Testis (tissue), 3 donors: ENCODE results near the gene FOXO1. TPM values are rescaled to one million over a fixed set of nuclear protein-coding genes. Genes with fewer than 3 reads are reported as not detected.

ENCODE experiments used
- DNase-seq: peaks from one replicate; pipeline ENCODE4 v3.0.0-alpha.2; 2019
- H3K27ac ChIP-seq, 2 donors: fragments of 200-600 bp; sonication (generic); one replicate each; pipeline ENCODE4 v1.5.1; 2019
- H3K27me3 ChIP-seq: fragments of 200-600 bp; sonication (generic); one replicate; pipeline ENCODE4 v1.5.1; 2019
- H3K36me3 ChIP-seq: fragments of 200-600 bp; sonication (generic); one replicate; pipeline ENCODE4 v1.5.1; 2017; ENCODE audit warnings: low read depth; ENCODE audit errors: missing control alignments
- H3K4me1 ChIP-seq: fragments of 200-600 bp; sonication (generic); one replicate; pipeline ENCODE4 v1.5.1; 2019
- H3K4me3 ChIP-seq, 2 donors: fragments of 200-600 bp; sonication (generic); one replicate each; pipeline ENCODE4 v1.5.1; 2017 to 2019
- H3K9me3 ChIP-seq: fragments of 200-600 bp; sonication (generic); one replicate; pipeline ENCODE4 v1.5.1; 2017
- CTCF ChIP-seq, 3 experiments: fragments of 450-650 bp in 2 of 3; fragments of 200-600 bp in 1 of 3; sonication (generic) in 1 of 3; IDR thresholded peaks; one replicate each; pipeline ENCODE4 v1.5.1; 2016 to 2019; ENCODE audit warnings: antibody characterized with exemption in 3 of 3, mild to moderate bottlenecking in 2 of 3, moderate library complexity in 1 of 3
- POLR2A ChIP-seq: fragments of 450-650 bp; IDR thresholded peaks from one replicate; pipeline ENCODE4 v1.6.1; 2017; ENCODE audit warnings: antibody characterized with exemption, mild to moderate bottlenecking, moderate library complexity
- WGBS, 2 donors: methylation state at CpG; one replicate each; pipeline ENCODE4 v1.1.5; 2018; 5-methylcytosine and 5-hydroxymethylcytosine counted together
- intact Hi-C: fragments of 100-400 bp; cut with DNase I; formaldehyde crosslinking; loops from one replicate; pipeline ENCODE4 v1.15.1; 2023; ENCODE audit warnings: low total_unique reads
- polyA plus RNA-seq: library from polyadenylated mRNA; stranded (reverse); fragments of 350-450 nt; fragmentation: Illumina TruSeq; extraction: RNeasy Lipid Tissue Mini Kit (QIAGEN cat#74804); gene quantifications from one replicate; pipeline ENCODE4 v1.2.3, GENCODE V29; 2014; ENCODE audit warnings: low read depth, low replicate concordance; ENCODE audit not compliant: insufficient read depth
- total RNA-seq, 2 donors: library from RNA; depleted of rRNA; stranded (reverse); fragments of >200 nt; gene quantifications; one replicate each; pipeline ENCODE4 v1.2.3, GENCODE V29; 2016

FOXO1 gene
- total and polyA plus RNA-seq, 3 donors from 2014 or later = 19.5 to 58.7 (median 52.2) TPM

- H3K36me3 ChIP-seq = no peaks in the 10 kb centered on the region
- TF ChIP-seq POLR2A (no peak), CTCF (IDR thresholded peaks at IDR 0.05) (no peak)
- intact Hi-C loops = no loop called here
- H3K27ac ChIP-seq = no peak overlapping the region
- no peaks in the 10 kb centered on the region for H3K27me3 ChIP-seq
- no peak for DNase-seq
- no peaks in the 10 kb centered on the region for H3K9me3 ChIP-seq
- WGBS, 2 donors = 24 to 41% methylated on average over 1 of the region's 1 CpG
- no peak overlapping the region for H3K4me3 ChIP-seq
- H3K4me1 ChIP-seq = peaks cover 5% of the 10 kb centered on the region
Measured at GRCh38 chr13:40558656-40559055, 107.8 kb downstream of the FOXO1 start.

- no peaks in the 10 kb centered on the region for H3K27me3 ChIP-seq
- H3K36me3 ChIP-seq = no peaks in the 10 kb centered on the region
- DNase-seq = no peak
- no peaks in the 10 kb centered on the region for H3K4me1 ChIP-seq
- H3K9me3 ChIP-seq = no peaks in the 10 kb centered on the region
- no peak overlapping the region for H3K27ac ChIP-seq
- TF ChIP-seq POLR2A = no peak
- no peak for TF ChIP-seq CTCF (IDR thresholded peaks at IDR 0.05)
- H3K4me3 ChIP-seq = no peak overlapping the region
- intact Hi-C loops = no loop called here
Measured at GRCh38 chr13:40556453-40556852, 110.0 kb downstream of the FOXO1 start.

GRCh38 chr13:40553356-40553755 is 113.1 kb downstream of the FOXO1 start:
- TF ChIP-seq CTCF (IDR thresholded peaks at IDR 0.05) (no peak), POLR2A (no peak)
- Histone ChIP-seq H3K4me3 (no peak overlapping the region), H3K4me1 (no peaks in the 10 kb centered on the region), H3K36me3 (no peaks in the 10 kb centered on the region), H3K27ac (no peak overlapping the region), H3K9me3 (no peaks in the 10 kb centered on the region), H3K27me3 (no peaks in the 10 kb centered on the region)
- intact Hi-C loops = no loop called here
- DNase-seq = no peak
- 72 to 77% methylated on average over 3 of the region's 3 CpGs for WGBS, 2 donors

- H3K4me1 ChIP-seq = no peaks in the 10 kb centered on the region
- H3K27me3 ChIP-seq = no peaks in the 10 kb centered on the region
- H3K4me3 ChIP-seq = no peak overlapping the region
- DNase-seq = no peak
- H3K27ac ChIP-seq = no peak overlapping the region
- WGBS, 2 donors = 90 to 94% methylated on average over 6 of the region's 6 CpGs
- H3K9me3 ChIP-seq = no peaks in the 10 kb centered on the region
- no peaks in the 10 kb centered on the region for H3K36me3 ChIP-seq
- intact Hi-C loops = no loop called here
- no peak for TF ChIP-seq POLR2A
- no peak for TF ChIP-seq CTCF (IDR thresholded peaks at IDR 0.05)
Measured at GRCh38 chr13:40552895-40553294, 113.5 kb downstream of the FOXO1 start.

- no peaks in the 10 kb centered on the region for H3K27me3 ChIP-seq
- TF ChIP-seq POLR2A = no peak
- TF ChIP-seq CTCF (IDR thresholded peaks at IDR 0.05) = no peak
- no peaks in the 10 kb centered on the region for H3K4me1 ChIP-seq
- WGBS, 2 donors = 83 to 92% methylated on average over 2 of the region's 2 CpGs
- DNase-seq = no peak
- no peak overlapping the region for H3K4me3 ChIP-seq
- no peaks in the 10 kb centered on the region for H3K36me3 ChIP-seq
- no peaks in the 10 kb centered on the region for H3K9me3 ChIP-seq
- H3K27ac ChIP-seq = no peak overlapping the region
- intact Hi-C loops = no loop called here
Measured at GRCh38 chr13:40550130-40550529, 116.3 kb downstream of the FOXO1 start.
